GM23338 (cell line): ENCODE data around the gene EYA2. TPM values are rescaled to one million over a fixed set of nuclear protein-coding genes. Genes with fewer than 3 reads are reported as not detected.

Experiments
- ATAC-seq: fragments of 200-7000 bp; cut with Tn5 transposase; 3 replicates; pipeline ENCODE4 v1.9.1; 2020
- DNase-seq: peaks from one replicate; pipeline ENCODE4 v3.0.0-alpha.2; 2015; ENCODE audit warnings: low spot score
- H2AFZ ChIP-seq: fragments of 200-600 bp; sonication (generic); 2 replicates; pipeline ENCODE4 v1.8.0; 2016; ENCODE audit warnings: antibody characterized with exemption, mild to moderate bottlenecking, moderate library complexity
- H3F3A ChIP-seq: fragments of 200-600 bp; sonication (generic); replicated peaks from 2 replicates; pipeline ENCODE4 v1.8.0; 2017; ENCODE audit warnings: antibody characterized with exemption, mixed run types, low read depth
- H3K27ac ChIP-seq: fragments of 200-600 bp; sonication (generic); 2 replicates; pipeline ENCODE4 v1.6.1; 2016; ENCODE audit warnings: low read depth
- H3K27me3 ChIP-seq: fragments of 200-600 bp; sonication (generic); 2 replicates; pipeline ENCODE4 v1.8.0; 2016; ENCODE audit warnings: mild to moderate bottlenecking, mixed run types, moderate library complexity; ENCODE audit not compliant: insufficient read depth
- H3K36me3 ChIP-seq: fragments of 200-600 bp; sonication (generic); 2 replicates; pipeline ENCODE4 v1.8.0; 2016; ENCODE audit warnings: mild to moderate bottlenecking; ENCODE audit not compliant: insufficient read depth
- H3K4me1 ChIP-seq: fragments of 200-600 bp; sonication (generic); 2 replicates; pipeline ENCODE4 v1.8.0; 2016; ENCODE audit warnings: mild to moderate bottlenecking, moderate library complexity; ENCODE audit not compliant: insufficient read depth
- H3K4me2 ChIP-seq: fragments of 200-600 bp; sonication (generic); 2 replicates; pipeline ENCODE4 v1.7.1; 2017; ENCODE audit warnings: mixed run types
- H3K4me3 ChIP-seq: fragments of 200-600 bp; sonication (generic); 2 replicates; pipeline ENCODE4 v1.6.1; 2016; ENCODE audit warnings: mixed run types
- H3K79me2 ChIP-seq: fragments of 200-600 bp; sonication (generic); replicated peaks from 2 replicates; pipeline ENCODE4 v1.8.0; 2017; ENCODE audit warnings: mild to moderate bottlenecking; ENCODE audit not compliant: insufficient read depth
- H3K9me2 ChIP-seq: fragments of 200-600 bp; sonication (generic); 2 replicates; pipeline ENCODE4 v1.8.0; 2017; ENCODE audit not compliant: insufficient read depth
- H4K20me1 ChIP-seq: fragments of 200-600 bp; sonication (generic); replicated peaks from 2 replicates; pipeline ENCODE4 v1.8.0; 2017; ENCODE audit warnings: mild to moderate bottlenecking; ENCODE audit not compliant: insufficient read depth
- H3K27ac Mint-ChIP-seq: 2 replicates; pipeline ENCODE4 v1.8.0; 2020; ENCODE audit warnings: inconsistent platforms, mild to moderate bottlenecking, moderate library complexity, mixed read lengths
- H3K27me3 Mint-ChIP-seq: 3 replicates; pipeline ENCODE4 v1.8.0; 2022; ENCODE audit warnings: low read depth, mild to moderate bottlenecking, moderate library complexity, mixed read lengths, inconsistent platforms; ENCODE audit not compliant: insufficient read depth, poor library complexity
- H3K36me3 Mint-ChIP-seq: 3 replicates; pipeline ENCODE4 v1.8.0; 2021; ENCODE audit warnings: low read depth, mild to moderate bottlenecking, inconsistent platforms, moderate library complexity, mixed read lengths
- H3K4me1 Mint-ChIP-seq: 3 replicates; pipeline ENCODE4 v1.8.0; 2020; ENCODE audit warnings: mild to moderate bottlenecking, inconsistent platforms, mixed read lengths
- H3K4me3 Mint-ChIP-seq: 3 replicates; pipeline ENCODE4 v1.8.0; 2021; ENCODE audit warnings: moderate library complexity, mild to moderate bottlenecking, inconsistent platforms, mixed read lengths
- H3K9me3 Mint-ChIP-seq: 3 replicates; pipeline ENCODE4 v1.8.0; 2020; ENCODE audit warnings: moderate library complexity, mild to moderate bottlenecking, inconsistent platforms, mixed read lengths
- EZH2 ChIP-seq: fragments of 200-600 bp; sonication (generic); IDR thresholded peaks from one replicate; pipeline ENCODE4 v1.8.0; 2017; ENCODE audit warnings: antibody characterized with exemption, mild to moderate bottlenecking, low read depth; ENCODE audit not compliant: unreplicated experiment
- JUNB ChIP-seq: IDR thresholded peaks from one replicate; pipeline ENCODE4 v1.6.1; 2016; ENCODE audit warnings: antibody characterized with exemption; ENCODE audit not compliant: unreplicated experiment
- POLR2AphosphoS5 ChIP-seq: IDR thresholded peaks from 2 replicates; pipeline ENCODE4 v1.6.1; 2016; ENCODE audit warnings: antibody characterized with exemption, low read depth
- polyA plus RNA-seq: library from polyadenylated mRNA; unstranded; fragments of >200 nt; fragmentation: Nextera tagmentation; extraction: Ambion mirVana; gene quantifications from 2 replicates; pipeline ENCODE4 v1.2.1, GENCODE V29; 2016
- total RNA-seq: library from RNA; depleted of rRNA; stranded (reverse); fragments of >200 nt; shearing (Covaris generic); gene quantifications from 2 replicates; pipeline ENCODE4 v1.2.3, GENCODE V29; 2014
- TF ChIP-seq, protein P1 (sequence below): fragments of 250-450 bp; sonication (Bioruptor Pico); IDR thresholded peaks from 2 replicates; pipeline ENCODE4 v1.5.0; 2020; ENCODE audit warnings: mild to moderate bottlenecking, moderate library complexity
- TF ChIP-seq, protein P2 (sequence below), 2 experiments: fragments of 200-600 bp in 1 of 2; sonication (generic) in 1 of 2; conservative IDR thresholded peaks; 2 replicates each; pipeline versions ENCODE4 v1.5.1 to v1.6.1; 2016 to 2017; ENCODE audit warnings: antibody characterized with exemption in 2 of 2, low read depth in 2 of 2, mild to moderate bottlenecking in 2 of 2, moderate library complexity in 1 of 2

EYA2 gene
- total and polyA plus RNA-seq, 2 experiments from 2014 or later, result 0.50 to 0.56 TPM

DNA sequence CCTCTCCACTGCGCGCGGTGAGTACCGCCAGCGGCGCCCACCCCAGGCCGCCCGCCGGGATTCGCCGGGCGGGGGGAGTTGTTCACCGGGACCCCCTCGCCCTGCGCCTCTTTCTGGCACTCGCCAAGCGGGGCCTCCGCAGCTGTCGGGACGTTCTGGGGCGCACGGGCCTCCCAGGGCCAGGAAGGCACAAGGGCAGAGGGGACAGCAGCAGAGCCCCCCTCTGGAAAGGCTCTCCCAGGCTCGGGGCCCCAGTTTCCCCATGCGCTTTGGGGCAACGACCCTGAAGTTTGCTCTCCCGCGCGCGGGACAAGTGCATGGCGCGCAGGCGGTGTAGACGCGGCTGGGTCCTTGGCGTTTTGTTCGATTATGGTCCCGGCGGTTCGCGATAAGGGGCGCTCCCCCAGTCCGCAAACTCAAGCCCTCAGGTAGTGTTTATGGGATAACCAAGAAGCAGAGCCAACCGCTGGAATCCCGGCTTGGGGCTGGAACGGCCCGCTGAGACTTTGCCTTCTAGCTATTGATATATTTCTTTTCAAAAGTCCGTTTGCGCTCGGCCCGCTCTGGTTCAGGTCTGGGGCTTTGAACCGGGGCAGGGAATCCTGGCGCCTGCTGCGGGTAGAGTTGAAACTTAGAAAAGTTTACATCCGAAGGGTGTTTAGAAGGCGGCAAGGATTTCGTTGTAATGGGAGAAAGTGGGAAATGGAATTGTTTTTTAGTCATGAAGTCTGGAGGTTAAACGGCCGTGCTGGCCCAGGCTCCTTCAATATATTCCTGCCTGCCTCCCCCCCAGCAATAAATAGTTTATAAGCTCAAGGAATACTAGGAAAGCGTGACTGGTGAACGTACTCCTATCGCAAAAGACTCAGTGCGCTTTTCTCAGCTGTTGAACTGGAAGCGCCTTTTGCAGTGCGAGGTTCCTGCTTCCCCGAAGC is 595 bp downstream of the EYA2 start:
- H3K4me3 Mint-ChIP-seq, result peak overlapping the region; percentile 80
- peak; percentile 80 for TF ChIP-seq EZH2
- TF ChIP-seq POLR2AphosphoS5, result no peak
- ATAC-seq (peak; percentile 56), DNase-seq (peak; percentile 67)
- peaks cover 39% of the 10 kb centered on the region for H3K27me3 ChIP-seq
- H3K9me3 Mint-ChIP-seq, result no peaks in the 10 kb centered on the region
- H4K20me1 ChIP-seq, result no peaks in the 10 kb centered on the region
- peaks cover 17% of the 10 kb centered on the region for H3K4me1 ChIP-seq
- peak overlapping the region; percentile 98 for H3K4me2 ChIP-seq
- no peaks in the 10 kb centered on the region for H3K36me3 Mint-ChIP-seq
- H3K9me2 ChIP-seq, result no peaks in the 10 kb centered on the region
- H3K4me3 ChIP-seq, result peak overlapping the region; percentile 83
- peaks cover 28% of the 10 kb centered on the region for H3K4me1 Mint-ChIP-seq
- H3K36me3 ChIP-seq, result no peaks in the 10 kb centered on the region
- H3F3A ChIP-seq, result no peaks in the 10 kb centered on the region; the same call in 1 of the 2 replicates
- H3K79me2 ChIP-seq, result no peaks in the 10 kb centered on the region
- H2AFZ ChIP-seq, result peak overlapping the region; percentile 98
- H3K27ac ChIP-seq, result no peak overlapping the region
- H3K27me3 Mint-ChIP-seq, result peaks cover 29% of the 10 kb centered on the region
- H3K27ac Mint-ChIP-seq, result no peak overlapping the region

DNA sequence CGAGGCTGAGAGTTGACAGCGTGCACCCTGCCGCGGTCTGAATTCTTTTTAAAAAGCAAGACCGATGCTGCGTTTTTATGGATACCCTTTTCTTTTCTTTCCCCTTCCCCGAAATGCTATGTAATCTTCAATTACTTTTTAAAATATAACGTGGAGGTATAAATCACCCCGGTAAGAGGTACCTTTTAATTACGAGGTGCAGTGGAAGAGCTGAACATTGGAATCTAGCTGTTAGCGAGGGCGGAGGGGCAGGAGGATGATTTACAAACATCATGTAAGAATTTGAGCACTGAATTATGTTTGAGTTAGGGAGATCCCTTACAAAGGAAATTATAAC is 1.2 kb downstream of the EYA2 start:
- Histone ChIP-seq H3K4me3 (peak overlapping the region; percentile 83), H2AFZ (peak overlapping the region; percentile 98), H3K27me3 (peaks cover 39% of the 10 kb centered on the region), H3K79me2 (no peaks in the 10 kb centered on the region), H3K9me2 (no peaks in the 10 kb centered on the region), H3K36me3 (no peaks in the 10 kb centered on the region), H3K4me1 (peaks cover 17% of the 10 kb centered on the region), H3F3A (no peaks in the 10 kb centered on the region; the same call in 1 of the 2 replicates), H3K4me2 (peak overlapping the region; percentile 98), H4K20me1 (no peaks in the 10 kb centered on the region), H3K27ac (no peak overlapping the region)
- H3K4me3 Mint-ChIP-seq, result peak overlapping the region; percentile 80
- H3K4me1 Mint-ChIP-seq, result peaks cover 28% of the 10 kb centered on the region
- no peaks in the 10 kb centered on the region for H3K9me3 Mint-ChIP-seq
- H3K27me3 Mint-ChIP-seq, result peaks cover 29% of the 10 kb centered on the region
- DNase-seq (no peak), ATAC-seq (no peak)
- H3K36me3 Mint-ChIP-seq, result no peaks in the 10 kb centered on the region
- TF ChIP-seq JUNB (no peak), EZH2 (peak; percentile 65)
- TF ChIP-seq, protein P1, sequence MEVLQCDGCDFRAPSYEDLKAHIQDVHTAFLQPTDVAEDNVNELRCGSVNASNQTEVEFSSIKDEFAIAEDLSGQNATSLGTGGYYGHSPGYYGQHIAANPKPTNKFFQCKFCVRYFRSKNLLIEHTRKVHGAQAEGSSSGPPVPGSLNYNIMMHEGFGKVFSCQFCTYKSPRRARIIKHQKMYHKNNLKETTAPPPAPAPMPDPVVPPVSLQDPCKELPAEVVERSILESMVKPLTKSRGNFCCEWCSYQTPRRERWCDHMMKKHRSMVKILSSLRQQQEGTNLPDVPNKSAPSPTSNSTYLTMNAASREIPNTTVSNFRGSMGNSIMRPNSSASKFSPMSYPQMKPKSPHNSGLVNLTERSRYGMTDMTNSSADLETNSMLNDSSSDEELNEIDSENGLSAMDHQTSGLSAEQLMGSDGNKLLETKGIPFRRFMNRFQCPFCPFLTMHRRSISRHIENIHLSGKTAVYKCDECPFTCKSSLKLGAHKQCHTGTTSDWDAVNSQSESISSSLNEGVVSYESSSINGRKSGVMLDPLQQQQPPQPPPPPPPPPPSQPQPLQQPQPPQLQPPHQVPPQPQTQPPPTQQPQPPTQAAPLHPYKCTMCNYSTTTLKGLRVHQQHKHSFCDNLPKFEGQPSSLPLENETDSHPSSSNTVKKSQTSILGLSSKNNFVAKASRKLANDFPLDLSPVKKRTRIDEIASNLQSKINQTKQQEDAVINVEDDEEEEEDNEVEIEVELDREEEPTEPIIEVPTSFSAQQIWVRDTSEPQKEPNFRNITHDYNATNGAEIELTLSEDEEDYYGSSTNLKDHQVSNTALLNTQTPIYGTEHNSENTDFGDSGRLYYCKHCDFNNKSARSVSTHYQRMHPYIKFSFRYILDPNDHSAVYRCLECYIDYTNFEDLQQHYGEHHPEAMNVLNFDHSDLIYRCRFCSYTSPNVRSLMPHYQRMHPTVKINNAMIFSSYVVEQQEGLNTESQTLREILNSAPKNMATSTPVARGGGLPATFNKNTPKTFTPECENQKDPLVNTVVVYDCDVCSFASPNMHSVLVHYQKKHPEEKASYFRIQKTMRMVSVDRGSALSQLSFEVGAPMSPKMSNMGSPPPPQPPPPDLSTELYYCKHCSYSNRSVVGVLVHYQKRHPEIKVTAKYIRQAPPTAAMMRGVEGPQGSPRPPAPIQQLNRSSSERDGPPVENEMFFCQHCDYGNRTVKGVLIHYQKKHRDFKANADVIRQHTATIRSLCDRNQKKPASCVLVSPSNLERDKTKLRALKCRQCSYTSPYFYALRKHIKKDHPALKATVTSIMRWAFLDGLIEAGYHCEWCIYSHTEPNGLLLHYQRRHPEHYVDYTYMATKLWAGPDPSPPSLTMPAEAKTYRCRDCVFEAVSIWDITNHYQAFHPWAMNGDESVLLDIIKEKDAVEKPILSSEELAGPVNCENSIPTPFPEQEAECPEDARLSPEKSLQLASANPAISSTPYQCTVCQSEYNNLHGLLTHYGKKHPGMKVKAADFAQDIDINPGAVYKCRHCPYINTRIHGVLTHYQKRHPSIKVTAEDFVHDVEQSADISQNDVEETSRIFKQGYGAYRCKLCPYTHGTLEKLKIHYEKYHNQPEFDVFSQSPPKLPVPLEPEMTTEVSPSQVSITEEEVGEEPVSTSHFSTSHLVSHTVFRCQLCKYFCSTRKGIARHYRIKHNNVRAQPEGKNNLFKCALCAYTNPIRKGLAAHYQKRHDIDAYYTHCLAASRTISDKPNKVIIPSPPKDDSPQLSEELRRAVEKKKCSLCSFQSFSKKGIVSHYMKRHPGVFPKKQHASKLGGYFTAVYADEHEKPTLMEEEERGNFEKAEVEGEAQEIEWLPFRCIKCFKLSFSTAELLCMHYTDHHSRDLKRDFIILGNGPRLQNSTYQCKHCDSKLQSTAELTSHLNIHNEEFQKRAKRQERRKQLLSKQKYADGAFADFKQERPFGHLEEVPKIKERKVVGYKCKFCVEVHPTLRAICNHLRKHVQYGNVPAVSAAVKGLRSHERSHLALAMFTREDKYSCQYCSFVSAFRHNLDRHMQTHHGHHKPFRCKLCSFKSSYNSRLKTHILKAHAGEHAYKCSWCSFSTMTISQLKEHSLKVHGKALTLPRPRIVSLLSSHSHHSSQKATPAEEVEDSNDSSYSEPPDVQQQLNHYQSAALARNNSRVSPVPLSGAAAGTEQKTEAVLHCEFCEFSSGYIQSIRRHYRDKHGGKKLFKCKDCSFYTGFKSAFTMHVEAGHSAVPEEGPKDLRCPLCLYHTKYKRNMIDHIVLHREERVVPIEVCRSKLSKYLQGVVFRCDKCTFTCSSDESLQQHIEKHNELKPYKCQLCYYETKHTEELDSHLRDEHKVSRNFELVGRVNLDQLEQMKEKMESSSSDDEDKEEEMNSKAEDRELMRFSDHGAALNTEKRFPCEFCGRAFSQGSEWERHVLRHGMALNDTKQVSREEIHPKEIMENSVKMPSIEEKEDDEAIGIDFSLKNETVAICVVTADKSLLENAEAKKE (CRISPR knock-in tag), result no peak
- TF ChIP-seq, protein P2, sequence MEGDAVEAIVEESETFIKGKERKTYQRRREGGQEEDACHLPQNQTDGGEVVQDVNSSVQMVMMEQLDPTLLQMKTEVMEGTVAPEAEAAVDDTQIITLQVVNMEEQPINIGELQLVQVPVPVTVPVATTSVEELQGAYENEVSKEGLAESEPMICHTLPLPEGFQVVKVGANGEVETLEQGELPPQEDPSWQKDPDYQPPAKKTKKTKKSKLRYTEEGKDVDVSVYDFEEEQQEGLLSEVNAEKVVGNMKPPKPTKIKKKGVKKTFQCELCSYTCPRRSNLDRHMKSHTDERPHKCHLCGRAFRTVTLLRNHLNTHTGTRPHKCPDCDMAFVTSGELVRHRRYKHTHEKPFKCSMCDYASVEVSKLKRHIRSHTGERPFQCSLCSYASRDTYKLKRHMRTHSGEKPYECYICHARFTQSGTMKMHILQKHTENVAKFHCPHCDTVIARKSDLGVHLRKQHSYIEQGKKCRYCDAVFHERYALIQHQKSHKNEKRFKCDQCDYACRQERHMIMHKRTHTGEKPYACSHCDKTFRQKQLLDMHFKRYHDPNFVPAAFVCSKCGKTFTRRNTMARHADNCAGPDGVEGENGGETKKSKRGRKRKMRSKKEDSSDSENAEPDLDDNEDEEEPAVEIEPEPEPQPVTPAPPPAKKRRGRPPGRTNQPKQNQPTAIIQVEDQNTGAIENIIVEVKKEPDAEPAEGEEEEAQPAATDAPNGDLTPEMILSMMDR (conservative IDR thresholded peaks at IDR 0.05; ENCODE audit: low read depth in 2 of 2), result no peak
- H3K27ac Mint-ChIP-seq, result no peak overlapping the region
